Lower lobe of right lung (tissue), 2 donors: ENCODE results near the gene PLAC1. TPM values are rescaled to one million over a fixed set of nuclear protein-coding genes. Genes with fewer than 3 reads are reported as not detected.

Source experiments
- ATAC-seq, 2 donors: fragments of 200-7000 bp; cut with Tn5 transposase; one replicate each; pipeline ENCODE4 v1.9.1; 2020 to 2022; ENCODE audit warnings: mild to moderate bottlenecking in 2 of 2, moderate library complexity in 2 of 2
- DNase-seq: peaks from one replicate; pipeline ENCODE4 v3.0.0-alpha.2; 2020
- H3K27ac ChIP-seq: fragments of 200-600 bp; one replicate; pipeline ENCODE4 v1.8.0; 2022
- H3K27me3 ChIP-seq: fragments of 200-600 bp; one replicate; pipeline ENCODE4 v1.8.0; 2022; ENCODE audit warnings: low read depth
- H3K36me3 ChIP-seq: fragments of 200-600 bp; one replicate; pipeline ENCODE4 v1.8.0; 2022; ENCODE audit warnings: mild to moderate bottlenecking
- H3K4me1 ChIP-seq: fragments of 200-600 bp; one replicate; pipeline ENCODE4 v1.8.0; 2022
- H3K4me3 ChIP-seq: fragments of 200-600 bp; one replicate; pipeline ENCODE4 v1.8.0; 2022; ENCODE audit warnings: mild to moderate bottlenecking
- H3K9me3 ChIP-seq: fragments of 200-600 bp; one replicate; pipeline ENCODE4 v1.8.0; 2022
- intact Hi-C: fragments of 100-400 bp; cut with DNase I; formaldehyde crosslinking; loops from one replicate; pipeline ENCODE4 v1.11.0; 2022
- total RNA-seq: library from RNA; stranded (reverse); fragmentation: NEBNext Ultra II Directional; extraction: Animal tissue kit (Norgen Biotek cat#: 25700); gene quantifications from one replicate; pipeline ENCODE4 v1.2.1, GENCODE V29; 2021
- TF ChIP-seq, protein P1 (sequence below): fragments of 200-600 bp; IDR thresholded peaks from one replicate; pipeline ENCODE4 v1.8.0; 2022; ENCODE audit warnings: antibody characterized with exemption, mild to moderate bottlenecking
- donor health status: DM: no; HTN: yes; CAD: no; lungs with severe emphysema.

Gene PLAC1
- total RNA-seq, 1 donor from 2014 or later, result not detected

DNA sequence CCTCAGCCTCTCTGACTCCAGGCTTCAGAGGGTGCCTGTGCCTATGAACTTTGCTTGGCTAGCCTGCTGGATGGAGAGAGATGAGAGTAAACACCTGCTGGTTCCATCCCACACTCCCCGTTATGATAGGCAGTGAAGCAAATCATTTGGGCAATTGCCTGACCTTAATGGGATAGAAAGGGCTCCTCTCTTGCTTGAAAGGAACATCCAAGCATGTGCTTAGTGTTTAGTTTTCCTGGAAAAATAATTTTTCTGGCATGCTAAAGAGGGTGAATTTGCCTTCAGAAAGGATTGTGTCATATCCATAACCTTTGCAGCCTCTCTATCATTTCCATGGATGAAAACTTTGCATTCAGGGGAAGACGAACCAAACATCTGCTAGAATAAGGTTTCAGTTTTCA lies 10.8 kb downstream of the PLAC1 start:
- ATAC-seq, result no peak
- no peak for DNase-seq
- Histone ChIP-seq H3K9me3 (no peaks in the 10 kb centered on the region), H3K27me3 (no peaks in the 10 kb centered on the region), H3K36me3 (no peaks in the 10 kb centered on the region), H3K4me3 (no peak overlapping the region), H3K4me1 (no peaks in the 10 kb centered on the region), H3K27ac (no peak overlapping the region)
- TF ChIP-seq, protein P1, sequence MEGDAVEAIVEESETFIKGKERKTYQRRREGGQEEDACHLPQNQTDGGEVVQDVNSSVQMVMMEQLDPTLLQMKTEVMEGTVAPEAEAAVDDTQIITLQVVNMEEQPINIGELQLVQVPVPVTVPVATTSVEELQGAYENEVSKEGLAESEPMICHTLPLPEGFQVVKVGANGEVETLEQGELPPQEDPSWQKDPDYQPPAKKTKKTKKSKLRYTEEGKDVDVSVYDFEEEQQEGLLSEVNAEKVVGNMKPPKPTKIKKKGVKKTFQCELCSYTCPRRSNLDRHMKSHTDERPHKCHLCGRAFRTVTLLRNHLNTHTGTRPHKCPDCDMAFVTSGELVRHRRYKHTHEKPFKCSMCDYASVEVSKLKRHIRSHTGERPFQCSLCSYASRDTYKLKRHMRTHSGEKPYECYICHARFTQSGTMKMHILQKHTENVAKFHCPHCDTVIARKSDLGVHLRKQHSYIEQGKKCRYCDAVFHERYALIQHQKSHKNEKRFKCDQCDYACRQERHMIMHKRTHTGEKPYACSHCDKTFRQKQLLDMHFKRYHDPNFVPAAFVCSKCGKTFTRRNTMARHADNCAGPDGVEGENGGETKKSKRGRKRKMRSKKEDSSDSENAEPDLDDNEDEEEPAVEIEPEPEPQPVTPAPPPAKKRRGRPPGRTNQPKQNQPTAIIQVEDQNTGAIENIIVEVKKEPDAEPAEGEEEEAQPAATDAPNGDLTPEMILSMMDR, result no peak
- intact Hi-C loops, result no loop called here

- no peaks in the 10 kb centered on the region for H3K4me1 ChIP-seq
- DNase-seq (no peak), ATAC-seq (no peak)
- TF ChIP-seq, protein P1, result no peak
- no peaks in the 10 kb centered on the region for H3K36me3 ChIP-seq
- H3K9me3 ChIP-seq, result no peaks in the 10 kb centered on the region
- no peaks in the 10 kb centered on the region for H3K27me3 ChIP-seq
- intact Hi-C loops, result no loop called here
- no peak overlapping the region for H3K27ac ChIP-seq
- H3K4me3 ChIP-seq, result no peak overlapping the region
Observed at GRCh38 chrX:134646691-134647090, 11.6 kb downstream of the PLAC1 start.

DNA sequence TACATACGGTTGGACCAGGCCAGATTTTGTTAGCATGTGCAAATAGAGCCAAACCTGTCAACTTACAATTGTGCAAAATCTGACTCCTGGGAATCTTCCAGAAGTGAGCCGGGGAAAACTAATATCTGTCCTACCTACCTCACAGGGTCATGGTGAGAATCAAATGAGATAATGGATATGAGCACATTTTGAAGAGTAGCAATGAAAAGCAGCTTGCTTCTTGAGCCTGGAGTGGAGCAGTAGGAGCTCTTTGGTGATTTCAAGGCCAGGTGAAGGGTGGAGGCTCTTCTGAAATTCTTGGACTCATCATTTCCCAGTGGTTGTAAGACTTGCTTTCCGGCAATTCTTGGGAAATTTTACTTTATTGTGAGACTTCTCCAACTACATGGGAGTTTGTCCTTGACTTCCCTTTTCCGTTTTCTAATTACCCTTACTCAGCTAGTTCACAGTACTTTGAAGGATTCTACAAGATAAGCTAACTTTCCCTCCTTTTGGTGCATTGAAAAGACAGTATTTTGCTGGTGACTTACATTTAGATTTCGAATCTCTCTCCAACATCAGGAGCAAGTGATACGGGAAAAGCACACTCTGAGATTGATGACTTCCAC lies 12.2 kb downstream of the PLAC1 start:
- intact Hi-C loops, result no loop called here
- no peak overlapping the region for H3K27ac ChIP-seq
- TF ChIP-seq, protein P1, result no peak
- no peak for DNase-seq
- no peaks in the 10 kb centered on the region for H3K4me1 ChIP-seq
- no peaks in the 10 kb centered on the region for H3K36me3 ChIP-seq
- no peak for ATAC-seq
- H3K9me3 ChIP-seq, result no peaks in the 10 kb centered on the region
- no peaks in the 10 kb centered on the region for H3K27me3 ChIP-seq
- H3K4me3 ChIP-seq, result no peak overlapping the region

GRCh38 chrX:134642386-134642785 lies 15.9 kb downstream of the PLAC1 start:
- H3K27ac ChIP-seq, result no peak overlapping the region
- H3K4me3 ChIP-seq, result no peak overlapping the region
- ATAC-seq (no peak), DNase-seq (no peak)
- intact Hi-C loops, result no loop called here
- H3K36me3 ChIP-seq, result no peaks in the 10 kb centered on the region
- TF ChIP-seq, protein P1, result no peak
- no peaks in the 10 kb centered on the region for H3K9me3 ChIP-seq
- H3K4me1 ChIP-seq, result no peaks in the 10 kb centered on the region
- H3K27me3 ChIP-seq, result no peaks in the 10 kb centered on the region

GRCh38 chrX:134641346-134641745 lies 16.9 kb downstream of the PLAC1 start:
- Histone ChIP-seq H3K4me3 (no peak overlapping the region), H3K36me3 (no peaks in the 10 kb centered on the region), H3K4me1 (no peaks in the 10 kb centered on the region), H3K27me3 (no peaks in the 10 kb centered on the region), H3K9me3 (no peaks in the 10 kb centered on the region), H3K27ac (no peak overlapping the region)
- intact Hi-C loops, result no loop called here
- ATAC-seq, result no peak
- no peak for DNase-seq
- TF ChIP-seq, protein P1, result no peak

GRCh38 chrX:134640914-134641313 lies 17.4 kb downstream of the PLAC1 start:
- no peak overlapping the region for H3K27ac ChIP-seq
- H3K27me3 ChIP-seq, result no peaks in the 10 kb centered on the region
- H3K9me3 ChIP-seq, result no peaks in the 10 kb centered on the region
- no peak for DNase-seq
- ATAC-seq, result no peak
- intact Hi-C loops, result no loop called here
- no peaks in the 10 kb centered on the region for H3K36me3 ChIP-seq
- TF ChIP-seq, protein P1, result no peak
- no peaks in the 10 kb centered on the region for H3K4me1 ChIP-seq
- H3K4me3 ChIP-seq, result no peak overlapping the region
